ENCODE results near the gene CCL8.

GRCh38 chr17:34347063-34347462, 27.8 kb downstream of the CCL8 start:
- TF ChIP-seq, protein P1, sequence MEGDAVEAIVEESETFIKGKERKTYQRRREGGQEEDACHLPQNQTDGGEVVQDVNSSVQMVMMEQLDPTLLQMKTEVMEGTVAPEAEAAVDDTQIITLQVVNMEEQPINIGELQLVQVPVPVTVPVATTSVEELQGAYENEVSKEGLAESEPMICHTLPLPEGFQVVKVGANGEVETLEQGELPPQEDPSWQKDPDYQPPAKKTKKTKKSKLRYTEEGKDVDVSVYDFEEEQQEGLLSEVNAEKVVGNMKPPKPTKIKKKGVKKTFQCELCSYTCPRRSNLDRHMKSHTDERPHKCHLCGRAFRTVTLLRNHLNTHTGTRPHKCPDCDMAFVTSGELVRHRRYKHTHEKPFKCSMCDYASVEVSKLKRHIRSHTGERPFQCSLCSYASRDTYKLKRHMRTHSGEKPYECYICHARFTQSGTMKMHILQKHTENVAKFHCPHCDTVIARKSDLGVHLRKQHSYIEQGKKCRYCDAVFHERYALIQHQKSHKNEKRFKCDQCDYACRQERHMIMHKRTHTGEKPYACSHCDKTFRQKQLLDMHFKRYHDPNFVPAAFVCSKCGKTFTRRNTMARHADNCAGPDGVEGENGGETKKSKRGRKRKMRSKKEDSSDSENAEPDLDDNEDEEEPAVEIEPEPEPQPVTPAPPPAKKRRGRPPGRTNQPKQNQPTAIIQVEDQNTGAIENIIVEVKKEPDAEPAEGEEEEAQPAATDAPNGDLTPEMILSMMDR (IDR thresholded peaks at IDR 0.05), result no peak
- TF ChIP-seq POLR2A (IDR thresholded peaks at IDR 0.05) (no peak), EP300 (IDR thresholded peaks at IDR 0.05) (no peak)

Measured in stomach (tissue), 4 donors.